Karpas-422 (cell line): Measurements from ENCODE around the gene GAS2. TPM values are rescaled to one million over a fixed set of nuclear protein-coding genes. Genes with fewer than 3 reads are reported as not detected.
A peak's percentile ranks its signal among the peaks of the same experiment; 100 is the strongest.

ENCODE experiments used
- DNase-seq: peaks from one replicate; pipeline ENCODE4 v3.0.0-alpha.2; 2015
- H2AFZ ChIP-seq: fragments of 200-600 bp; sonication (generic); 2 replicates; pipeline ENCODE4 v1.6.1; 2014; ENCODE audit warnings: antibody characterized with exemption, low read length, mixed read lengths
- H3K27ac ChIP-seq: fragments of 200-600 bp; sonication (generic); 2 replicates; pipeline ENCODE4 v1.5.1; 2014; ENCODE audit warnings: mild to moderate bottlenecking, low read length, moderate library complexity
- H3K27me3 ChIP-seq: fragments of 200-600 bp; sonication (generic); 2 replicates; pipeline ENCODE4 v1.6.1; 2014; ENCODE audit warnings: low read length, mixed read lengths
- H3K36me3 ChIP-seq: fragments of 200-600 bp; sonication (generic); 2 replicates; pipeline ENCODE4 v1.6.1; 2014; ENCODE audit warnings: low read length, mixed read lengths; ENCODE audit not compliant: insufficient read depth
- H3K4me1 ChIP-seq: fragments of 200-600 bp; sonication (generic); 2 replicates; pipeline ENCODE4 v1.6.1; 2014; ENCODE audit warnings: mild to moderate bottlenecking, low read length, mixed read lengths
- H3K4me2 ChIP-seq: fragments of 200-600 bp; sonication (generic); 2 replicates; pipeline ENCODE4 v1.6.1; 2014; ENCODE audit warnings: low read length, low read depth, mild to moderate bottlenecking; ENCODE audit not compliant: poor library complexity, severe bottlenecking
- H3K4me3 ChIP-seq: fragments of 200-600 bp; sonication (generic); 2 replicates; pipeline ENCODE4 v1.5.1; 2014; ENCODE audit warnings: mild to moderate bottlenecking, antibody characterized with exemption, low read length, mixed read lengths
- H3K79me2 ChIP-seq: fragments of 200-600 bp; sonication (generic); 2 replicates; pipeline ENCODE4 v1.6.1; 2014; ENCODE audit warnings: mild to moderate bottlenecking, low read length, mixed read lengths
- H3K9ac ChIP-seq: fragments of 200-600 bp; sonication (generic); 2 replicates; pipeline ENCODE4 v1.6.0; 2014; ENCODE audit warnings: low read length
- H3K9me2 ChIP-seq: fragments of 200-600 bp; sonication (generic), shearing (Covaris generic); replicated peaks from 2 replicates; pipeline ENCODE4 v1.6.0; 2014; ENCODE audit warnings: mild to moderate bottlenecking, low read length, moderate library complexity; ENCODE audit not compliant: insufficient read depth
- H3K9me3 ChIP-seq: fragments of 300-700, 200-600 bp; sonication (generic); 2 replicates; pipeline ENCODE4 v1.6.1; 2014; ENCODE audit warnings: low read length, mixed read lengths
- H4K20me1 ChIP-seq: fragments of 200-600 bp; sonication (generic); 2 replicates; pipeline ENCODE4 v1.6.1; 2014; ENCODE audit warnings: mild to moderate bottlenecking, antibody characterized with exemption, low read length, low read depth; ENCODE audit not compliant: insufficient read depth
- total RNA-seq: library from RNA; depleted of rRNA; stranded (reverse); fragments of >200 nt; shearing (Covaris generic); gene quantifications from 2 replicates; pipeline ENCODE4 v1.2.3, GENCODE V29; 2014; ENCODE audit warnings: low replicate concordance

The GAS2 gene
- total RNA-seq, 1 experiment from 2014 or later, result 0.86 TPM

DNA sequence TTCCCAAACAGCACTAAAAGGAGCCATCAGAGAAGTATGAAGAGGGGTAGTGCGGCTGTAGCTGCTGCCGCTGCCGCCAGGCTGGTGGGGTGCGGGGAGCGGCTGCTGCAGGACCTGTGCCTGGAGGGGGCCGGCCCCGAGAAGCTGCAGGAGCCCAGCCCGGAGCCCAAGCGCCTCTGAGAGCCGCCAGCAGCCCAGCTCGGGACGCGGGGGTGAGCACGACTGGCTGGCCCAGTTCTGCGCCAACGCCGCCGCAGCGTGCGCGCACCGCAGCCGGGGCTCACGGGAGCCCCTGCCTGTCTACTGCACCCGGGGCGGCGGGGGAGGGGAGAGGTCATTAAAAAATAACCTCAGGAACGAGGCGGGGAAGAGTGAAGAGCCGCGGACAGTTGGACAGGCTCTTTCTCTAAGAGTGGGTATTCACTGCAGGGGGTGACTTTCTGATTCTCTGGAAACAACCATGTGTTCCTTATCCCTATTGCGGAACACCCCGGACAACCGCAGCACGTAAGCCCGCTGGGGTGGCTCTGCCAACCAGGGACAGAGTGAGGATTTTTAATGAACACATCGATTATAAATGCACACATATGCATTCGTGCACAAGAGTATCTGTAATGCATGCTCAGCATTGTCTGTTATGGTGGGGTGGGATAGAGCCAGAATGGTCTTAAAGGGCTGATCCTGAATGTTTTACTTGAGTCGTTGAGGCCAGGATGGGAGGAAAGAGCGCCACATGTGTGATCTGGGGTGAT, 453 bp downstream of the GAS2 start:
- H4K20me1 ChIP-seq, result no peaks in the 10 kb centered on the region
- H3K4me1 ChIP-seq, result no peaks in the 10 kb centered on the region
- no peaks in the 10 kb centered on the region for H3K9me2 ChIP-seq
- H3K27ac ChIP-seq, result no peak overlapping the region
- DNase-seq, result no peak
- H3K9me3 ChIP-seq, result no peaks in the 10 kb centered on the region
- no peak overlapping the region for H2AFZ ChIP-seq
- no peaks in the 10 kb centered on the region for H3K27me3 ChIP-seq
- no peak overlapping the region for H3K4me2 ChIP-seq
- H3K79me2 ChIP-seq, result no peaks in the 10 kb centered on the region
- H3K36me3 ChIP-seq, result no peaks in the 10 kb centered on the region
- H3K4me3 ChIP-seq, result no peak overlapping the region
- no peak overlapping the region for H3K9ac ChIP-seq

DNA sequence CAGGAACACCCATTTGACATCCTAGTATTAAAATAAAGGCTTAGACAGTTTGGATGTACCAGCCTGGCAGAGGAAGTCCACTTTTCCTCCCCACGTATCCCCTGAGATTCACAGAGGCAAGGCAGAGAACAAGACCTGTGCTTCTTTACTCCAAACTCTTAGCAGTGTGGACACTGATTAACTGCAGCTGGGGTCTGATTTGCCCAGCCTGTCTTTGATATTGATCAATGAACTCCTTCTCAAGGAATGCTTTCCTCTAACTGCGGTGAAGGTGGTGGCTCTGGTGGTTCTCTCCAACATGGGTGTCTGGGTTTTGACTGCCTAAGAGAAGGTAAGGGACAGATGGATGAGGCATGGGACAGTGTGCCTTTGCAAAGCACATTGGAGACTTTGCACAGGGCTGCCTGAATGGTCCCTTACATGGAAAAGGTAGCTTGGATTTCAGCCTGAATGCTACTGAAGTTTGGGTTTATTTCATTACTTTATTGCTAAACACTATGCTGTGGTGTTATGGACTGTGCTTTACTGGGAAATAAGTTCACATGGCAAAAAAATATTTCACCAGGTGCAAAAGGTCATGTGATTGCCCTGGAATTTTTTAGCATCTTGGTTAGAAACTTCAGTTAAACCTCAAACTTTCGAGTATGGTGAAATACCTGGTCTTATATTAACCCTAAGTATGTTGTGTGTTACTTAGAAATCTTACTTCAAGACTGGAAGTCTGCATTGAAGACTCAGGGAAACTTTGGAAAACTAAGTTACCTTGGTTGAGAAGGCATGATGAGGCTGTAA, 1.8 kb downstream of the GAS2 start:
- Histone ChIP-seq H3K36me3 (no peaks in the 10 kb centered on the region), H3K4me3 (no peak overlapping the region), H3K9ac (no peak overlapping the region), H4K20me1 (no peaks in the 10 kb centered on the region), H3K9me2 (no peaks in the 10 kb centered on the region), H3K79me2 (no peaks in the 10 kb centered on the region), H3K27me3 (no peaks in the 10 kb centered on the region), H3K4me1 (no peaks in the 10 kb centered on the region), H3K9me3 (no peaks in the 10 kb centered on the region), H3K4me2 (no peak overlapping the region), H2AFZ (no peak overlapping the region), H3K27ac (no peak overlapping the region)
- no peak for DNase-seq

DNA sequence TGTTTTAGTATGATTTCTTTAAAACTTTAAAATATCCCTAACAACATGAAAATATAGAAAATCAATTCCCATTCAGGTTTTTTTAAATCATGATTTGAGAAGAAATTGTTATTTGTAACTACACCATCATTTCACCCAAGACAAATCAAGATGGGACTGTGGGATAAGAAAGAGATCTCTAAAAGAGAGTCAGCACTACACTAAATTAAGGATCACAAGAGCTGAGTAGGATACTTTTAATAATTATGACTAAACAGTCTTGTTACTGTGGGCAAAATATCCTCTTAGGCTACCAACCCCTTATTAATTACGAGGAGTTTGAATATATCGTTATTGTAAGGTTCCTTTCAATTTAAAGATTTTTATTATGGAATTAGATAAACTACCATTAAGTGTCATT, 3.0 kb downstream of the GAS2 start:
- DNase-seq, result no peak
- no peak overlapping the region for H3K27ac ChIP-seq
- H3K4me2 ChIP-seq, result no peak overlapping the region
- no peaks in the 10 kb centered on the region for H3K79me2 ChIP-seq
- H3K9ac ChIP-seq, result no peak overlapping the region
- no peaks in the 10 kb centered on the region for H3K4me1 ChIP-seq
- no peak overlapping the region for H3K4me3 ChIP-seq
- no peak overlapping the region for H2AFZ ChIP-seq
- no peaks in the 10 kb centered on the region for H3K9me3 ChIP-seq
- H3K9me2 ChIP-seq, result no peaks in the 10 kb centered on the region
- no peaks in the 10 kb centered on the region for H4K20me1 ChIP-seq
- H3K36me3 ChIP-seq, result no peaks in the 10 kb centered on the region
- no peaks in the 10 kb centered on the region for H3K27me3 ChIP-seq

DNA sequence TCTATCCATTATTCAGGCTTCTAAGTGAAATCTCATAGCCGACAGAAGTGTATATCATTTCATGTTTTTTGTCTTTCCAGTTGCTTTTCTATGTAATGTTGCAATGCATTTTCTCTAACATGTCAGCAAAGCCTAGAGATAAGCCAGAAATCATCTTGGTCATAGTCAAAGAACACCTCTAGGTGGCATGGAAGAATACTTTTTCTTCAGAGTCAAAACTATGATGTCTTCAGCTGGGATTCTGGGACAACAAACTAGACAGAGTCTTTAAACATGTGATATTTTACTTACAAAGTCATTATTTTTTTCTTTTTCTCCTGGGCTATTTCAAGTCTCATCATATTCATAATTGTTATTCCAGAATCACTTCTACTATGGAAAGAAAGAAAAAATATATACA, 4.4 kb downstream of the GAS2 start:
- peak; percentile 55 for DNase-seq
- no peaks in the 10 kb centered on the region for H3K9me2 ChIP-seq
- H3K79me2 ChIP-seq, result no peaks in the 10 kb centered on the region
- H2AFZ ChIP-seq, result no peak overlapping the region
- no peaks in the 10 kb centered on the region for H4K20me1 ChIP-seq
- H3K27me3 ChIP-seq, result no peaks in the 10 kb centered on the region
- no peaks in the 10 kb centered on the region for H3K4me1 ChIP-seq
- H3K36me3 ChIP-seq, result no peaks in the 10 kb centered on the region
- no peak overlapping the region for H3K4me3 ChIP-seq
- no peak overlapping the region for H3K27ac ChIP-seq
- H3K4me2 ChIP-seq, result no peak overlapping the region
- no peaks in the 10 kb centered on the region for H3K9me3 ChIP-seq
- no peak overlapping the region for H3K9ac ChIP-seq

DNA sequence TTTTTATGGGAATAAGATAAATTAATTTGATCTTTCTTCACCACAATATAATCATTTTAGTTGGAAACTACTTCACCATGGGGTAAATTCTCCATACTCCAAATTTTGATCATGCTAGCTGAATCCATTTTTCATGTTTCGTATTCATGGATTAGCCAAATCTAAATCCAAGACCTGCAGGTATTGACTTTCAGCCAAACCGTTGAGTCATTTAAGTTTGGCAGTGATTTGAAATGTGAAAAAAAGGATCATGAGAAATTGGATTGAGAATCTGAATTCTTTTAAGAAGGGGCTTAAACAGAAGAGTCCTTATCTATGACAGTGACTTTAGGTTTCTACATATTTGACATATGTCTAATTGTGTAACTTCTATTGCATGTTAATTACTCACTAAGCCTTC, 5.3 kb downstream of the GAS2 start:
- Histone ChIP-seq H3K4me1 (no peaks in the 10 kb centered on the region), H3K27ac (no peak overlapping the region), H3K9ac (no peak overlapping the region), H3K36me3 (no peaks in the 10 kb centered on the region), H3K4me3 (no peak overlapping the region), H3K9me2 (no peaks in the 10 kb centered on the region), H3K4me2 (no peak overlapping the region), H4K20me1 (no peaks in the 10 kb centered on the region), H3K9me3 (no peaks in the 10 kb centered on the region), H2AFZ (no peak overlapping the region), H3K27me3 (no peaks in the 10 kb centered on the region), H3K79me2 (no peaks in the 10 kb centered on the region)
- no peak for DNase-seq

DNA sequence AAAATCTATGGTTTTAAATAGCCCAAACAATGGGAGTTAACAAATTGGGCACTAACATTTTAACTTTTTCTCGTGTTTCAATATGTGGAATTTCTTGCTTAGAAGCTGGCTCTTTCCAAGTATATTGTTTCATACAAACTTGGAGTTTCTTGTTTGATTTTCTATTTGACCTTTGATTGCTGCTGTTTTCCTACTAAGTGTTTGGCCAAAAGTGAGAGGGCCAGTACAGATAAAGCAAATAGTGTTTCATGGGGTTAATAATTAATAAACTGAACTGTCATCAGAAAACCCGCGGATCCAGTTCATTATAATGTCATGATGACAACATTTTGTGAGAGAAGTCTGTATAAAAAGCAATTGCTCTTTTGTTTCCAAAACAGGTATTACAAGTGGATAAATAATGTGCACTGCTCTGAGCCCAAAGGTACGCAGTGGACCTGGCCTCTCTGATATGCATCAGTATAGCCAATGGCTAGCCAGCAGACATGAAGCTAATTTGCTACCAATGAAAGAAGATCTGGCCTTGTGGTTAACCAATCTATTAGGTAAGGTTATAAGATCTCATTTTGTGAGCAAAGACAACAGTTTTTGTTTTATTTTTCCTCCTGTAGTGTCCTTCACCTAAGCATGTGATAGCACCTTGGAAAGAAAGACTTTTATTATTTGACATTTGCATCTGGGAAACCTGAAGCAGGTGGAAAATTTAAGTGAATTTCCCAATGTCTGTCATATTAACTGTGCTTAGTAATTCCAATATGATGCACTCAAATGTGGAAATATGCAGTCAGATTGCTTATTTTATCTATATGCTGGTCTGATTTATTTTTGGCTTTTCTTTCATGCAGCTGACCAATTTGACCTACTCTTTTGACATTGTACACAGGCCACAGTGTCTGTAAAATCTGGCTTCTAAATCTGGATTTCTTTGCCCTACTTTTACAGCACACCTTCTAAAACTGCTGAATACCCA, 8.3 kb downstream of the GAS2 start:
- Histone ChIP-seq H2AFZ (no peak overlapping the region), H3K9me2 (no peaks in the 10 kb centered on the region), H4K20me1 (no peaks in the 10 kb centered on the region), H3K36me3 (no peaks in the 10 kb centered on the region), H3K4me2 (no peak overlapping the region), H3K79me2 (no peaks in the 10 kb centered on the region), H3K4me3 (no peak overlapping the region), H3K27me3 (no peaks in the 10 kb centered on the region), H3K9ac (no peak overlapping the region), H3K9me3 (no peaks in the 10 kb centered on the region), H3K27ac (no peak overlapping the region), H3K4me1 (no peaks in the 10 kb centered on the region)
- DNase-seq, result no peak

DNA sequence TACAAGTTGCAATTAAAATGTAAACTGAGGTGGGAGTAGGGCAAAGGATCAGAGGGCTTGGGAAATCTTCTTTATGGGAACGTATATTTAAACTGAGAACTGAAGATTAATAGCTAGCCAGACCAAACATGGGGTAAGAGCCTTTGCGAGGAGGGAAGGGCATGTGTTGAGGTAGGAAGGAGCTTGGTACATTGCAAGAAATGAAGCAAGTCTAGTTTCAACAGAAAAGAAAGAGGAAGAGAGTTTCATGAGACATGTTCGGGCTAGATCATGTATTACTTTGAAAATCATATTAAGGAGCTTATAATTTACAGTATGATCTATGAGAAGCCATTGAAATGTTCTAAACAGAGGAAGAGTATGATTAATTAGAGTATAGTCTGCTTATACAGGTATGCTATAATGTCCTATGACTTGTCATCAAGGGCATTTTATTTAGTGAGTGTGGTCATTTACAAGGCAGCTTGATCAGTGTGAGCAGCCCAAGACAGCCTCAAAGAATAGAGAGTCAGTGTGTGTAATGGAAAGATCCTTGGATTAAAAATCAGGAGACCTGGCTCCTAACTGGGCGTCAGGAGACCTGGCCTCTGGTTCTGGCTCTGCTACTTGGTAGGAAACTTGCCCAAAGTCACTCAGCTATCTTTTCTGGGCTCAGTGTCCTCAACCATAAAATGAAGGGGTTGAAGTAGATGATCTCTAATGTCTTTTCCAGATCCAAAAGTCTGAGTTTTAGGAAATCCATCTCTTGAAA, 10.9 kb downstream of the GAS2 start:
- H3K4me2 ChIP-seq, result no peak overlapping the region
- no peaks in the 10 kb centered on the region for H3K9me2 ChIP-seq
- H4K20me1 ChIP-seq, result no peaks in the 10 kb centered on the region
- no peak for DNase-seq
- H3K9ac ChIP-seq, result no peak overlapping the region
- peaks cover 10% of the 10 kb centered on the region for H3K4me1 ChIP-seq
- no peak overlapping the region for H3K27ac ChIP-seq
- H3K36me3 ChIP-seq, result no peaks in the 10 kb centered on the region
- H3K4me3 ChIP-seq, result no peak overlapping the region
- no peaks in the 10 kb centered on the region for H3K9me3 ChIP-seq
- no peak overlapping the region for H2AFZ ChIP-seq
- no peaks in the 10 kb centered on the region for H3K79me2 ChIP-seq
- no peaks in the 10 kb centered on the region for H3K27me3 ChIP-seq
